ENCODE results near the gene RAB44. TPM values are rescaled to one million over a fixed set of nuclear protein-coding genes. Genes with fewer than 3 reads are reported as not detected.

The RAB44 gene
- total and polyA plus RNA-seq, 2 of the 13 experiments (the other 11 are each of a cell fraction or from before 2014, with no cell fraction given): not detected

GRCh38 chr6:36666826-36667591 lies 30.6 kb upstream of the RAB44 start (continued):
- TF ChIP-seq TAF15 (IDR thresholded peaks at IDR 0.05; ENCODE audit: low read depth, low read length, poor library complexity, severe bottlenecking): no peak
- peak; percentile 38 for TF ChIP-seq RBM39 (IDR thresholded peaks at IDR 0.05; ENCODE audit: low read depth, low read length, poor library complexity, severe bottlenecking)
- no peak for TF ChIP-seq CHCHD3 (CRISPR knock-in tag; IDR thresholded peaks at IDR 0.05)
- TF ChIP-seq SP4 (CRISPR knock-in tag; IDR thresholded peaks at IDR 0.05): no peak
- TF ChIP-seq, protein P1, sequence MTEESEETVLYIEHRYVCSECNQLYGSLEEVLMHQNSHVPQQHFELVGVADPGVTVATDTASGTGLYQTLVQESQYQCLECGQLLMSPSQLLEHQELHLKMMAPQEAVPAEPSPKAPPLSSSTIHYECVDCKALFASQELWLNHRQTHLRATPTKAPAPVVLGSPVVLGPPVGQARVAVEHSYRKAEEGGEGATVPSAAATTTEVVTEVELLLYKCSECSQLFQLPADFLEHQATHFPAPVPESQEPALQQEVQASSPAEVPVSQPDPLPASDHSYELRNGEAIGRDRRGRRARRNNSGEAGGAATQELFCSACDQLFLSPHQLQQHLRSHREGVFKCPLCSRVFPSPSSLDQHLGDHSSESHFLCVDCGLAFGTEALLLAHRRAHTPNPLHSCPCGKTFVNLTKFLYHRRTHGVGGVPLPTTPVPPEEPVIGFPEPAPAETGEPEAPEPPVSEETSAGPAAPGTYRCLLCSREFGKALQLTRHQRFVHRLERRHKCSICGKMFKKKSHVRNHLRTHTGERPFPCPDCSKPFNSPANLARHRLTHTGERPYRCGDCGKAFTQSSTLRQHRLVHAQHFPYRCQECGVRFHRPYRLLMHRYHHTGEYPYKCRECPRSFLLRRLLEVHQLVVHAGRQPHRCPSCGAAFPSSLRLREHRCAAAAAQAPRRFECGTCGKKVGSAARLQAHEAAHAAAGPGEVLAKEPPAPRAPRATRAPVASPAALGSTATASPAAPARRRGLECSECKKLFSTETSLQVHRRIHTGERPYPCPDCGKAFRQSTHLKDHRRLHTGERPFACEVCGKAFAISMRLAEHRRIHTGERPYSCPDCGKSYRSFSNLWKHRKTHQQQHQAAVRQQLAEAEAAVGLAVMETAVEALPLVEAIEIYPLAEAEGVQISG (CRISPR knock-in tag; IDR thresholded peaks at IDR 0.05): peak; percentile 86
- TF ChIP-seq DDIT3 (CRISPR knock-in tag; IDR thresholded peaks at IDR 0.05): no peak
- TF ChIP-seq KDM5A (IDR thresholded peaks at IDR 0.05; ENCODE audit: borderline replicate concordance, low read length): no peak
- no peak for TF ChIP-seq PCBP2 (optimal IDR thresholded peaks at IDR 0.05; ENCODE audit: low read depth, low read length, poor library complexity, severe bottlenecking)
- TF ChIP-seq, protein P2, sequence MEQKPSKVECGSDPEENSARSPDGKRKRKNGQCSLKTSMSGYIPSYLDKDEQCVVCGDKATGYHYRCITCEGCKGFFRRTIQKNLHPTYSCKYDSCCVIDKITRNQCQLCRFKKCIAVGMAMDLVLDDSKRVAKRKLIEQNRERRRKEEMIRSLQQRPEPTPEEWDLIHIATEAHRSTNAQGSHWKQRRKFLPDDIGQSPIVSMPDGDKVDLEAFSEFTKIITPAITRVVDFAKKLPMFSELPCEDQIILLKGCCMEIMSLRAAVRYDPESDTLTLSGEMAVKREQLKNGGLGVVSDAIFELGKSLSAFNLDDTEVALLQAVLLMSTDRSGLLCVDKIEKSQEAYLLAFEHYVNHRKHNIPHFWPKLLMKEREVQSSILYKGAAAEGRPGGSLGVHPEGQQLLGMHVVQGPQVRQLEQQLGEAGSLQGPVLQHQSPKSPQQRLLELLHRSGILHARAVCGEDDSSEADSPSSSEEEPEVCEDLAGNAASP (CRISPR knock-in tag; IDR thresholded peaks at IDR 0.05; ENCODE audit: borderline replicate concordance): peak; percentile 84
- no peak for TF ChIP-seq ZNF484 (CRISPR knock-in tag; IDR thresholded peaks at IDR 0.05; ENCODE audit: borderline replicate concordance, low read depth)
- TF ChIP-seq MAFF (IDR thresholded peaks at IDR 0.05; ENCODE audit: low read depth, low read length): peak; percentile 73
- peak; percentile 94 for TF ChIP-seq ZMYM3 (CRISPR knock-in tag; IDR thresholded peaks at IDR 0.05)
- TF ChIP-seq SP5 (CRISPR knock-in tag; IDR thresholded peaks at IDR 0.05; ENCODE audit: borderline replicate concordance, low read depth): peak; percentile 79
- TF ChIP-seq RFX1 (IDR thresholded peaks at IDR 0.05): no peak
- TF ChIP-seq ZNF3 (CRISPR knock-in tag; IDR thresholded peaks at IDR 0.05): peak; percentile 43; the same call in 1 of the 2 replicates
- no peak for TF ChIP-seq ZNF75D (CRISPR knock-in tag; IDR thresholded peaks at IDR 0.05; ENCODE audit: borderline replicate concordance)
- no peak for TF ChIP-seq ZNF20 (CRISPR knock-in tag; IDR thresholded peaks at IDR 0.05)
- TF ChIP-seq, protein P3, sequence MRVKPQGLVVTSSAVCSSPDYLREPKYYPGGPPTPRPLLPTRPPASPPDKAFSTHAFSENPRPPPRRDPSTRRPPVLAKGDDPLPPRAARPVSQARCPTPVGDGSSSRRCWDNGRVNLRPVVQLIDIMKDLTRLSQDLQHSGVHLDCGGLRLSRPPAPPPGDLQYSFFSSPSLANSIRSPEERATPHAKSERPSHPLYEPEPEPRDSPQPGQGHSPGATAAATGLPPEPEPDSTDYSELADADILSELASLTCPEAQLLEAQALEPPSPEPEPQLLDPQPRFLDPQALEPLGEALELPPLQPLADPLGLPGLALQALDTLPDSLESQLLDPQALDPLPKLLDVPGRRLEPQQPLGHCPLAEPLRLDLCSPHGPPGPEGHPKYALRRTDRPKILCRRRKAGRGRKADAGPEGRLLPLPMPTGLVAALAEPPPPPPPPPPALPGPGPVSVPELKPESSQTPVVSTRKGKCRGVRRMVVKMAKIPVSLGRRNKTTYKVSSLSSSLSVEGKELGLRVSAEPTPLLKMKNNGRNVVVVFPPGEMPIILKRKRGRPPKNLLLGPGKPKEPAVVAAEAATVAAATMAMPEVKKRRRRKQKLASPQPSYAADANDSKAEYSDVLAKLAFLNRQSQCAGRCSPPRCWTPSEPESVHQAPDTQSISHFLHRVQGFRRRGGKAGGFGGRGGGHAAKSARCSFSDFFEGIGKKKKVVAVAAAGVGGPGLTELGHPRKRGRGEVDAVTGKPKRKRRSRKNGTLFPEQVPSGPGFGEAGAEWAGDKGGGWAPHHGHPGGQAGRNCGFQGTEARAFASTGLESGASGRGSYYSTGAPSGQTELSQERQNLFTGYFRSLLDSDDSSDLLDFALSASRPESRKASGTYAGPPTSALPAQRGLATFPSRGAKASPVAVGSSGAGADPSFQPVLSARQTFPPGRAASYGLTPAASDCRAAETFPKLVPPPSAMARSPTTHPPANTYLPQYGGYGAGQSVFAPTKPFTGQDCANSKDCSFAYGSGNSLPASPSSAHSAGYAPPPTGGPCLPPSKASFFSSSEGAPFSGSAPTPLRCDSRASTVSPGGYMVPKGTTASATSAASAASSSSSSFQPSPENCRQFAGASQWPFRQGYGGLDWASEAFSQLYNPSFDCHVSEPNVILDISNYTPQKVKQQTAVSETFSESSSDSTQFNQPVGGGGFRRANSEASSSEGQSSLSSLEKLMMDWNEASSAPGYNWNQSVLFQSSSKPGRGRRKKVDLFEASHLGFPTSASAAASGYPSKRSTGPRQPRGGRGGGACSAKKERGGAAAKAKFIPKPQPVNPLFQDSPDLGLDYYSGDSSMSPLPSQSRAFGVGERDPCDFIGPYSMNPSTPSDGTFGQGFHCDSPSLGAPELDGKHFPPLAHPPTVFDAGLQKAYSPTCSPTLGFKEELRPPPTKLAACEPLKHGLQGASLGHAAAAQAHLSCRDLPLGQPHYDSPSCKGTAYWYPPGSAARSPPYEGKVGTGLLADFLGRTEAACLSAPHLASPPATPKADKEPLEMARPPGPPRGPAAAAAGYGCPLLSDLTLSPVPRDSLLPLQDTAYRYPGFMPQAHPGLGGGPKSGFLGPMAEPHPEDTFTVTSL (CRISPR knock-in tag; IDR thresholded peaks at IDR 0.05; ENCODE audit: borderline replicate concordance): peak; percentile 85; the same call in 1 of the 2 replicates
